ENCODE data around the gene MYO10.

DNA sequence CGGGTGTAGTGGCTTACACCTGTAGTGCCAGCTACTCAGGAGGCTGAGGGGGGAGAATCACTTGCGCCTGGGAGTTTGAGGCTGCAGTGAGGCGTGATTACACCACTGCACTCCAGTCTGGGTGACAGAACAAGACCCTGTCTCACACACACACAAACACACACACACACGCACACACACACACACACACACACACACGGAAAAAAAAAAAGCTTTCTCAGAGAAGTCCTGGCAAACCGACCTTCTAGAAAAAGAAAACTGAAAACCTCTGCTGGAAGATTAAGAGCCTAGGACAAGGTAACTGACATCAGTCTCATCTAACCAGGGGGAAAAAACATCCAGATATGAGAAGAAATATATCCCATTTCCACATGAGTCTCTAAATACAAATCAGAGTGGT is 178.9 kb downstream of the MYO10 start:
- no peak for TF ChIP-seq EZH2 (IDR thresholded peaks at IDR 0.05; ENCODE audit: borderline replicate concordance, low read depth, low read length, severe bottlenecking)
- no peak for TF ChIP-seq CTCF (IDR thresholded peaks at IDR 0.05; ENCODE audit: borderline replicate concordance, extremely low read depth, low read length, poor library complexity, severe bottlenecking)
